GM15510 (cell line): ENCODE measurements around the gene TSPOAP1.

ENCODE experiments used
- POLR2A ChIP-seq: IDR thresholded peaks from 3 replicates; pipeline ENCODE4 v1.6.1; 2011; ENCODE audit warnings: borderline replicate concordance; ENCODE audit not compliant: insufficient read length; ENCODE audit errors: extremely low read depth

The TSPOAP1 gene

DNA sequence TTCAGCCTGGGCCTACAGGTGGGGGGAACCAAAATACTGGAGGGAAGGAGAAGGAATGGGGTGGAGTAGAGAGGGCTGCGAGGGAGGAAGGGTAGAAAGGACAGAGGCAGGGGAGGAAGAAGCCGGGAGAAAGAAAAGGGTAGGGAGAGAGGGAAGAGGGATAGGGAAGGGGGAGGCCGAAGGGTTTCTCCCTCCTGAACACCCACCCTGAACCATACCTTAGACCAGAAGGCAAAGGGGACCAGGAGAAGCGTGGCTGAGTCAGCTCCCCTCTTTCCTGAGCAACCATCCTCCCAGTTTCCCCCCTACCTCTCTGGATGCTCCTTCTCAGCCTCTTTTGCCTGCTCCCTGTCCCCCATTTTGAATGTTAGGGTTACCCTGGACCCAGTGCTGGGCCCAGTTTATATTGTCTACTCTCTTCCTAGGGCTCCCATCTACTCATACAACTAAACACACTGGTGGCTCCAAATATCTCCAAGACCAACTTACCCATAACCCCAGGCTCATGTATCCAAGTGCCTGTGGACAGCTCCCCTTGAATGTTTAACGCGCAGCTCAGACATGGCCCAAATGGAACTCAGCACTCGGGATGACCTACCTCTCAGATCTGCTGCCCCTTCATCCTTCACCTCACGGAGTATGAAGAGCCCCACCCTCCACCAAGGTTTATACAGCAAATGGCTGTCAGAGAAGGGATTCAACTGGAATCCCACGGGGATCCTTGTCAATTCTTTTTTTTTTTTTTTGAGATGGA, 7.8 kb downstream of the TSPOAP1 start:
- no peak for TF ChIP-seq POLR2A

- no peak for TF ChIP-seq POLR2A
These were observed 8.4 kb downstream of the TSPOAP1 start for GRCh38 chr17:58320163-58320558.

DNA sequence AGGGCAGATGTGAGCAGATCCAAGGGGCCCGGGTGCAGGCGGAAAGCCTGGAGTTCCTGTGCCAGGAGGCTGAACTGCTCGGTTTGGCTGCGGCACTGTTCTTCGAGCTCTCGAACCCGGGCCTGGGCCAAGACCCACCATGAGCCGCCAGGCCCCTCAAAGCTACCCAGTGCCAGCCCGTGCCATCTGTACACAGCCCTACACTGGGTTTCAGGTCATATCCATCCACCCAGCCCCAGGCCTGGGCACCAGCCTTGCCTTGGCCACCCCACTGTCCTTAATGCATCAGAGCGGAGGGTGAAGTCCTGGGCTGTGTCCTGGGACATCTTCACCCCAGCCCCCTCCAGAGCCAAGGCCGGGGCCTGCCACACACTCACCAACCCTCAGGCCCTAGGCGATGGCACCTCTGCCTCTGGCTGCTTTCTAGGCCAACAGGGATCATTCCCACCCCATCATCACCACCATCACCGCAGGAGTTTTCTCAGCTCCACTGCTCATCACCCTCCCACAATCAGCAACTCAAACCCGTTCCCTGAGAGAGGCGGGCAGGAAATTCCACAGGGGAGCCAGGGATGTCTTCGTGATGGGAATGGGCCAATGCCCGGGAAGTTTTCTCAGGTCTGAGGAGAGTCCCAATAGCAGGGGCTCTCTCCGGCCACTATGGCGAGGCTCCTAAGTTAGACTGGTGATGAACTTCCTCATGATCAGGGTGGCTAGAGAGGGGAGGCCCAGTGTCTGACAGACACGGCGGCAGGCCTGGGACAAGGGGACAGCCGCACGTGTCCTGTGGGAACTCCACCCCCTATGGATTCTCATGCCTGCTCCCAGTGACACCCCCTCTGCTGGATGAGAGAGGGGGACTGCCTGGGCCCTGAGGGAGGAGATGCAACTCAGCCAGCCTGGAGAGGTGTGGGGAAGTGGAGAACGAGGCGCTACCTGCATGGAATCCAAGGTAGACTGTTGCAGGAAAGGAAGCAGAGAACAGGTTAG, 9.1 kb downstream of the TSPOAP1 start:
- TF ChIP-seq POLR2A = no peak

- no peak for TF ChIP-seq POLR2A
These were observed 9.9 kb downstream of the TSPOAP1 start for GRCh38 chr17:58318627-58319172.

GRCh38 chr17:58318065-58318481, 10.5 kb downstream of the TSPOAP1 start:
- TF ChIP-seq POLR2A = no peak

DNA sequence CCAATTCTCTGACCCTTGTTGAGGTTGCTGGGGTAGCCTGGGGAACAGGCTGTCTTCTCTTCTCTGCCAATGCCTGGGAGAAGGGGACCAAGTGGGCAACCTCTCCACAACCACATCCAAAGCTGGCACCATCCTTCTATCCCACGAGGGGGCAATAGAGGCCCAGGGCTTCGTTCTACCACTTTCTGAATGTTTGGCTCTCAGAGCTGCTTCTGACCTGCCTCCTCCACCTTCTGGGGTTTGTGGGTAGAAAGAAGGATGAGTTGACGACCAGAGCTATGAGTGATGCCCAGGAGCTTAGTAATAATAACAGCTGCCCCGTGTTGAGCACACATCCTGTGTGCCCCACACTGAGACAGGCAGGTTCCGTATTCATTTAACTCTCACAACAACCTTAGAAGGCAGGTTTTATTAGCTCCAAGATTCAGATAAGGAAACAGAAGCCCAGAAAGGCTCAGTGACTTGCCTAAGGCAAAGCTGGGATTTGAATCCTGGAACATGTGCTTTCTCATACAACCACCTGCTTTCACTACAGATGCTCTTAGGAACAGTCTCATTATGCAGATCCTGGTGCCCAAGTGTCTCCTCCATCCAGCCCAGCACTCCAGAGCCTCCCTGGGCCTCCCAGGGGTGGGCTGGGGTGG, 11.1 kb downstream of the TSPOAP1 start:
- no peak for TF ChIP-seq POLR2A

DNA sequence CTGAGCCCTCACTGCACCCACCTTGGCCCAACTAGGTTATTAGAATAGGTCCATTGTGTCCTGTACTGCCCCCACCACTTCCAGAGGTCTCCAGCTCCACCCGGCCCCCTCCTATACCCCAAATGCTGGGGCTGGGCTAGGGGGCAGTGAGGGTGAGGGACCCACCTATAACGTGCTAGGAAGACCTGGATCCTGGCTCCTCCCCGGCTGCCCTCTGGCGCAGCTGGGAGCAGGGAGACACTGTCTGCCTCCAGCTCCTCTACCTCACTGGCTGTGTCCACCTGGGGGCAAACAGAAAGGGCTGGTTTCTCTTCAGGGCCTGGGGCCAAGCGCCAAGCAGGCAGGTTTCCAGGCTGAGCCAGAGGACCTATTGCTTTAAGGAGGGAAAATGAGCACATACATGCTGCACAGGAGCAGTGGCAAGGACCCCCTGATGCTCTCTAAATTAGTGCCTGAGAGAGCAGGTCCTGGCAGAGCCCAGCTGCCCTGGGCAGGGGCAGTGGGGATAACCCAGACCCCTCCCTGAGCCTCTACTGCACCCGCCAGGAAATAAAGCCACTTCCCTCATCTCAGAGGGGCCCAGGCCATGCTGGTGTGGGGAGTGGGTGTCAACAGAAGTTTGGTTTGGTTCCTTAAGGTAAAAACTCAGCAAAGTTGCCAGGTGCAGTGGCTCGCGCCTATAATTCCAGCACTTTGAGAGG, 12.2 kb downstream of the TSPOAP1 start:
- no peak for TF ChIP-seq POLR2A

DNA sequence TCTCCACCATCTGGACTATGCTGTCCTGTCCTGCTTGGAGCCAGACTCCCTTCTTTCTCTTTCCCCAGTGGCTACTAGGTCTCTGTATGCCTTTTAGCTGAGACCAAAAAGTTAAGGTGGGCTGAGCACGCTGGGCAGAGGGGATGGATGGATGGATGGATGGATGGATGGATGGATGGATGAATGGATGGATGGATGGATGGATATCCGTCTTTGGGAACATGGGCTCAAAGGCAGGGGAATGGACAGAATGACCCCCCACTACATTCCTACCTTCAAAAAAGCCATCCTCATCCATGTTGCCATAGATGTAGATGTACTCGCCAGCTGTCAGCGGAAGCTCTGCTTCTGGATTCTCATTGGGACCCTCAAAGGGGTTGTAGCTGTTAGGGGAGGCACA, 12.8 kb downstream of the TSPOAP1 start:
- TF ChIP-seq POLR2A = no peak

DNA sequence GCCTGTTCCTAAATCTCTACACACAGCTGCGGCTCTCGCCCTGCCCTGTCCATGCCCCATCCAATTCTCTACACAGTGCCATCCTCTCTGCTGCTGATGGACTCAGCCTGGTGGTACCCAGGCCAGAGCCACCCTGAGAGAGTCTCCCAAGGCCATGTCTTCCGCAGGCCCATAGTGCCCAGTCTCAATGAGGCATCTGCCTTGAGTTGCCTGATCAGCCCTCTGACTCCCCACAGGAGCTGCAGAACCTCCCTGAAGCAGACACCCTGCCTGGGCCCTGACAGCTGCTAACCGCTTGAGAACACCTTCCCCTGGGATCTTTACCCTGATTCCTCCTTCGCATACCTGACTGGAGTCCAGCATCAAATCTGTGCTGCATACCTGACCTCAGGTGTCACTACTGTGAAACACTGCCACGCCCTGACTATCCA, 13.3 kb downstream of the TSPOAP1 start:
- no peak for TF ChIP-seq POLR2A

- TF ChIP-seq POLR2A = no peak
These were observed 13.9 kb downstream of the TSPOAP1 start for GRCh38 chr17:58314706-58315015.

GRCh38 chr17:58313815-58314705, 14.5 kb downstream of the TSPOAP1 start:
- TF ChIP-seq POLR2A = no peak

DNA sequence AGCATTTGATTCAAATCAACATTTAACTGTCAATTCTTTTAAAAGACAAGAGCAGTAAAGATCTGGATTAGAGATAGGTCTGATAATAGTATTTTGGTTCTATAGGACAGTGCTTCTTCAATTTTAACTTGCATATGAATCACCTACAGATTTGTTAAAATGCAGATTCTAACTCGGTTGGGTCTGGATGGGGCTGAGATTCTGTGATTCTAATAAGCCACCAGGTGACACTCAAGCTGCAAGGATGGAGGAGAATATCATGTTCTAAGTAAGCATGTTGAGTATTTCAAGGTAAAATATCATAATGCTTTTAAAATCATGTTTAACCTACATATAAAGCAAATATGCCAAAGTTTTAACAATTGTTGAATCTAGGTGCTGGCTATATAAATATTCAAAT, 15.8 kb downstream of the TSPOAP1 start:
- TF ChIP-seq POLR2A = no peak

DNA sequence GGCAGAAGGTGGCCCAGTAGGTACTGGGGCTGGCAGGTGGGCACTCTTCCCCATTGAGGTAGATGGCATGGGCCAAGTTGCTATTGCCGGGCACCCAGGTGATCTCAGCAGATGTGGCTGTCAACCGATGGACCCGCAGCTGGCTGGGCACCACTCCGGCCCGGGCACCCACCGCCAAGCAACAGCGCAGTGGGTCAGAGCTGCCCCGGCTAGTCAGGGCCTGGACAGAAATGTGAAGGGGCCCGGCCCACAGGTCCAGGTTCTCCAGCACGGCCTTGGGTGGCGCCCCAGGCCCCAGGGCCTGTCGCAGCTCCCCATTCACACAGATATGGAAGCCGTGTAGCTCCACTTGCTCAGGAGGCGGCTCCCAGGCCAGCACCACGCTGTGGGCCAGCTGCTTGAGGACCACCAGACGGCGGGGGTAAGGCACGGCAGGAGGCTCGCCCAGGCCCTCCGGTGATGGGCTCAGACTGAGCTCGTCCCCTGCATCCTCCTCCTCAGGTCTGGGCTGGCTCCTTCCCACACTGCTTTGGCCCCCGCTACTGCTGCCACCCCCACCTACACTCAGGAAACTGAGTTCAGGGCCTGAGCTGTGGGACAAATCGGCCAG, 16.5 kb downstream of the TSPOAP1 start:
- TF ChIP-seq POLR2A = no peak
